ENCODE results near the gene SCP2.
A peak's percentile ranks its signal among the peaks of the same experiment; 100 is the strongest.

SCP2 gene

DNA sequence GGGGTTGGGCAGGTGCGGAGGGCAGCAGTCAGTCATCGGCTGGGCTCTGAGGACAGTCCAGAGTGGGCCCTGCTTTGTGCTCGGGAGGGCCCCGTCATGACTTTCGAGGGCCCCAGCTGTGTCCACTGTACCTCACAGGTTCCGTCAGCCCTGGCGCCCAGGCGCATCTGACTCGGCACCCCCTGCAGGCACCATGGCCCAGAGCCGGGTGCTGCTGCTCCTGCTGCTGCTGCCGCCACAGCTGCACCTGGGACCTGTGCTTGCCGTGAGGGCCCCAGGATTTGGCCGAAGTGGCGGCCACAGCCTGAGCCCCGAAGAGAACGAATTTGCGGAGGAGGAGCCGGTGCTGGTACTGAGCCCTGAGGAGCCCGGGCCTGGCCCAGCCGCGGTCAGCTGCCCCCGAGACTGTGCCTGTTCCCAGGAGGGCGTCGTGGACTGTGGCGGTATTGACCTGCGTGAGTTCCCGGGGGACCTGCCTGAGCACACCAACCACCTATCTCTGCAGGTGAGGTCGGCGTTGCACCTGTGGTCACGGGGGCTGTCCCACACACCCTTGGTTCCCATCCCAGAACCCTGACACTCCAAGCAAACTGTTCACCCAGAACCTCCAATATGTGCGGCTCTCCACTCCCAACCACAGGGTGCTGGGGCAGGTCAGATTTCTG is 142.7 kb downstream of the SCP2 start:
- peak; percentile 10 for DNase-seq

DNA sequence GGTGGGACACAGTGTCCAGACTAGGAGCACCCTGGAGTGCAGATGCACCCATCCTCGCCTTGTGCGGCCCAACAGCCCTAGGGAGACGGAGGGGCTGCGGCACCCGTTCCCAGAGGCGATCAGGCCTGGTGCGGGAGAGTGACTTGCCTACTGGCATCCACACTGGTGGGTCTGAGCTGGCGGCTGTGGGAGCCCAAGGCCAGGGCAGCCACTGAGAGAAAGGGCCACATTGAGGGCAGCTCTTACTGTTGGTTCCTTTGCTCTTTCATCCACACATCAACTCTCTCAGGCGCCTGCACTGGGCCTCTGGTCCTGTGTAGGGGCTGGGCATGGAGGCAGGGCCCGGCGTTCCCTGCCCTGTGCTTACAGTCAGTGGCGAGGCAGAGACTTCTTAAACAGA is 143.5 kb downstream of the SCP2 start:
- DNase-seq, result no peak

DNA sequence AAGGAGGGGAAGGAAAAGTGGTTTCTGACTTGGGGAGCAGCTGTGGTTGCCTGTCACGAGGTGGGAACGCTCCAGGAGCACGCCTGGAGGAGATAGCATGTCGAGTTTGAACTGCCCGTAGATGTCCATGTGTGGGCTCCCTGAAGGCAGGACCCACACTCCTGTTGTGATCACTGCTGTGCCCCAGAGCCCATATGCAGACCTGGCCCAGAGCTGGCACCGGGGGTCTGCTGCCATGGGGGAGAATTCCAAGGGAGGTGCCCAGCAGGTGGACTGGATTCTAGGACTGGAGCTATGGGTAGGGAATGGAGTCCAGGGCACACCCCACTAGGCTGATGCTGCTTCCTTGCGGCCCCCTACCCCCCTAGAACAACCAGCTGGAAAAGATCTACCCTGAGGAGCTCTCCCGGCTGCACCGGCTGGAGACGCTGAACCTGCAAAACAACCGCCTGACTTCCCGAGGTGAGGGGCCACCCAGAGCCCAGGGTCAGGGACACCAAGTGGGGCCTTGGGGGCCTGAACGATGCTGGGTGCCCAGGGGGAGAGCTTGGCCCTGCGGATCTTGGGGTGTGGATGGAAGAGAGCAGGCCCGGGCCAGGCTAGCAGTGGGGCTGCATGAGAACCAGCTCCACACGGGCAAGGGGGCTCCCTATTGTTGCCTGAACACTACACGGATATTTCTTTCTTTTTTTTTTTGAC is 144.2 kb downstream of the SCP2 start:
- DNase-seq, result peak; percentile 12

DNA sequence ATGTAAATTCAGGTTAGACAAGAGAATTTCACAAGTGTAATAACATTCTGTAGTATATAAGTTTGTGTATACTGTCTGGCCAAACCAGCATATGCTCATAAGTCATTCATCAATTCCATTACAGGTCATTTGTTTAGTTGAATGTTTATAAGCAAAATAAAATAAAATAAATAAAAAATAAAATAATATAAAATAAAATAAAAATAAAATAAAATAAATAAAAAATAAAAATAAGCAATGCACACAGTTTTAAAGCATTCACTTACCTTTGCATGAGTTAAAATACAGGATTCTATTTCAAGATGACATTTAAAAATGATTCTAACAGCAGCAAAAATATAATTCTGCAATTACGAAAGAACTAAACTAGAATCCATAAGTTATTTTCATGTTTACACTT is 144.8 kb downstream of the SCP2 start:
- DNase-seq, result no peak

DNA sequence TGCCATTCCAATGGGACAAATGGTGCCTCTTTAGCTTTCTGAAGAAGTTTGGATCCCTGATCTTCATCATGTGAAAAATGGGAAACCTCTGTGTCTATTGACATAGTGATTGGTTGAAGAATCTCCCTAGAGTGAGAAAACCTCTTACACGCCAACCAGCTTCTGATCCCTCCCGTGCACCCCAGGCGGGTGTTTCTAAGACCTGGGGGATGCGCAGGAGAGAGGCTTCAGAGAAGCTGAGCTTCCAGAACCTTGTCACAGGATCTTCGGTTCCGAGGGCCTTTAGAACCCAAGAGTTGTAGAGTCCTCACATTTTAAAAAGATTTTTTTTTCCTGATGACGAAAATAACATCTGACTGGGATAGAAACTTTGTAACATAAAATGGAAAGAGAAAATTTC is 146.2 kb downstream of the SCP2 start:
- DNase-seq, result no peak

DNA sequence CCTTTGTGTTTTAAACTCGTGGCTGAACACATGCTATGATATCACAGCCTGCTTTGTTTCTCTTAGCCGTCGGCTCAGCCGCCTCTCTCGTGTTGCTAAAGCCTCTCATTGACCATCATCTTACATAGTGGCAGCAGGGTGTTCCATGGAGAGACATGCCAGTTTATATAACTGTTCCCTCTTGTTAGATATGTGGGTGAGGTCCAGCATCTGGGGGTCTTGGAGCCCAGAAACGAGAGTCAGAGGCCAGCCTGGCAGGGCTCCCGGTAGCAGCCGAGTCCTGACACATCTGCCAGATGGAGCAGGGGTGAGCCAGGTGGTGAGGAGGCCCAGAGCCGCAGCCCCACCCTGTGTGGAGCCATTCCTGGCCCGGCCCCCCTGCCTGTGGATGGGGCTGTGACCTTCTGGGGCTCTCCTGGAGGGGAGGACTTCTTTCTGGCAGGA is 146.8 kb downstream of the SCP2 start:
- peak; percentile 2 for DNase-seq

DNA sequence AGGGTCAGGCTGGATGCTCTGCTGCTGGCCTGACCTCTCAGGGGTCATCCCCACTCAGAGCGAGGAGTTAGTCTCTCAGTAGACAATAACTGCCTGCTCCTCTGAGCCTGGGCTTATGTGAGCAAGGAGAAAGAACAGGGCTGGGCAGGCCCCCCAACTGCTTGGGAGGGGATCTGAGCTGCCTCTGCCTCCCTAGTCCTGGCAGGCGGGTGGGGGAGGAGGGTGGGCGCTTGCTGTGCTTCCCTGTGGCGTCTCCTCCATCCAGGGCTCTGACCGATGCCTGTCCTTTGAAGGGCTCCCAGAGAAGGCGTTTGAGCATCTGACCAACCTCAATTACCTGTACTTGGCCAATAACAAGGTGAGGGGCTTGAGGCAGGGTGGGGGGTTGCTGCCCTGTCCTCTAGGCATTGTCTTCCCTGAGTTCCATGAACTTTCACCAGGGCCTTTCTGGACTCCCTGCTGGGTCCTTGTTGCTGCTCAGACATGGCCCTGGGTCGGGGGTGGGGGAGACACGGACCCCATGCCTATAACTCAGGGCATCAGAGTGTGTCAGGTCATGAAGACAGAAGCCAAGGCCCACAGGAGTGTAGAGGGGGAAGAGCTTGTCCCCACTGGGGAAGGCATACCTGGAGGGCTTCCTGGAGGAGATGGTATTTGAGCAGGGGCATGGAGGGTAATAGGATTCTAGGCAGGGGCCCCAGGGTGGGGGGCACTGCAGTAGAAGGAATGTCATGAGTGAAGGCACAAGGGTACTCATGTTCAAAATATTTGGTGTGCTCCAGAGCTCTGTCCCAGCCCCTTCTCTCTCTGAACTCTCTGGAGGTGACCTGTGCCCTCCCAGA is 147.5 kb downstream of the SCP2 start:
- DNase-seq, result peak; percentile 8

DNA sequence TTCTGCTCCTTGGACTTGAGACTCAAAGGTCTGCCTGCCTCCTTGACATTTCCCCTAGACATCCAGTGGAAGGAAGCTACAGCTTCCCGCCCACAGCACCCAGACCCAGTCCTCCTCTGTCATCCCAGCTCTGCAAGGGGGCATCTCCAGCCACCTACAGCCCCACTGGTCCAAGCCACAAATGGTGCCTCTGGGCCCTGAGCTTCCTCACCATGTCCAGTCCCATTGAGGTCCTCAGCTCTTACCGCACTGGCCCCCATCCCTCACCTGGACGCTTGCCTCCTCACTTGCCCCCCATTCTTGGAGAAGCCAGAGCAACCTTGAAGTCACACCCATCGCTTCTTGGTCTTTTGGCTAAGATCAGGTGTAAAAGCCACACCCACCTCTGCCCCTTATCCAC is 148.1 kb downstream of the SCP2 start:
- DNase-seq, result peak; percentile 4

DNA sequence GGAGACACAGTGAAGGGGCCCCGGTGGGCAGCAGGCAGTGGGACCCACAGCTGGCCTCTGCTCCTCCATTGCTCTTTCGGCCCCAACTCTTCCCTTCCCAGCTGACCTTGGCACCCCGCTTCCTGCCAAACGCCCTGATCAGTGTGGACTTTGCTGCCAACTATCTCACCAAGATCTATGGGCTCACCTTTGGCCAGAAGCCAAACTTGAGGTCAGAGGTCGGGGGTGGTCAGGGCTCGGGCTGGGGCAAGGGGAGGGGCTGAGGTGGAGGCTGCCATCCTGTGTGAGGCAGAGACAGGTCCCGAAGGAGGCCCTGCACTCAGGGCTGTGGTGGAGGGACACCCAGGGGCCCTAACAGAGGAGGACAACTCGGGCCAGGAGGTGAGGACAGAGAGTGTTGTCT is 148.7 kb downstream of the SCP2 start:
- no peak for DNase-seq

DNA sequence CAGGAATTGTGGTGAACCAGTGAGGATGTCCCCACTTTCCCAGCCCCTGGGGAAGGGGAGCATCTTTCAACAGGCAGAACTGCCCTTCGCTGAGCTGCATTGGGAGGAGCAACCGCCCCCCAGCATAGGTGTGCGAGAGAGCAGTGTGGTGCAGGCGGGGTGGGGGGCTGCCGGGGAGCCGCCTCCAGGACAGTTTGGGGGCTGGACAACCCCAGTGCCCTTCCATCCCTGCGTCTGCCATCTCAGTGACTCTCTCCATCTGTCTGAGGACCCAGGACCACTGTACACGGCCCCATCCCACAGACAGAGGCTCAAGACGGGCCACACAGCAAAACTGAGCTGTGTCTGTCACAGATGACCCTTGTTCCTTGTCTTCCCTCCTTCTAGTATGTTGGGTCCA is 149.1 kb downstream of the SCP2 start:
- no peak for DNase-seq

DNA sequence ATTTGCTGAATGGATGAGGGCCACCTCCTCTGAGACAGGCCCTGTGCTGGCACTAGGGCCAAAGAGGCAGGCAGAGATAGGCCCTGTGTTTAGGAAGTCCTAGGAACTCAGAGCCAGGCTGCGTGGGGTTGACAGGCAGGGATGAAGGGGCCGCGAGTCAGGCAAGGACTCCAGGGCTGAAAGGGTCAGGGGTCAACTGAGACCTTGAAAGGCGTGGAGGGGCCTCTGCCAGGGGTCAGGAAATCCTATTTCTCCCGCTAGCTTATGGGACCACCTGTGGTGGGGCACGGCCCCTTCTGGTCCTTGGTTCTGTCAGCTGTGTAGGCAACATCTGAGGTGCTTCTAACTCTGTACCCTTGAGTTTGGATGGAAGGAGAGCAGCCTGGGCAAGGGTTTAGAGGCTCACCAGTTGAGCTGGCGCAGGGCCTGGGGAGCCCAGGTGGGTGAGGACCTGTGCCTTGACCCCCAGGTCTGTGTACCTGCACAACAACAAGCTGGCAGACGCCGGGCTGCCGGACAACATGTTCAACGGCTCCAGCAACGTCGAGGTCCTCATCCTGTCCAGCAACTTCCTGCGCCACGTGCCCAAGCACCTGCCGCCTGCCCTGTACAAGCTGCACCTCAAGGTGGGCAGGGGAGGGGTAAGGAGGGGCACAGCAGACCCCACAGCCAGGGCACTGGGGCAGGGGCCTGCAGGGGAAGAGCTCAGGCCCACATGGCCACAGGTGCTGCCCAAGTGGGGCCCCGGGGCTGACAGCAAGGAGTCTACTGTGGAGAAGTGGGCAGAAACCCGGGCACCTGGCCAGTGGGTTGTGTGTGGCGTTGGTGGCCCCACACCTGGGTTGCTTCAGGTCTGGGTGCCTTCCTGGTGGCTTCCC is 149.9 kb downstream of the SCP2 start:
- DNase-seq, result no peak

DNA sequence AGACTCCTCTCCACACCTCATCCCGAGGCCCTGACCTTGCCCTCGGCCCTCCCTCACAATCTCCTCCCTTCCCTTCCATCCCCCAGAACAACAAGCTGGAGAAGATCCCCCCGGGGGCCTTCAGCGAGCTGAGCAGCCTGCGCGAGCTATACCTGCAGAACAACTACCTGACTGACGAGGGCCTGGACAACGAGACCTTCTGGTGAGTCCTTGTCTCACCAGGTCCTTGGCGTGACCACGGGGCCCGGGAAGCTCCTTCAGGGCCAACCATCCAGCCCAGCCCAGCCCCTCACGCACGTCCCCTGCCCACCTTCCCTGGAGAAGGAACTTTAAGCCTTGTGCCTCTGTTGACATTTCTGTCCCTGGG is 150.5 kb downstream of the SCP2 start:
- no peak for DNase-seq

DNA sequence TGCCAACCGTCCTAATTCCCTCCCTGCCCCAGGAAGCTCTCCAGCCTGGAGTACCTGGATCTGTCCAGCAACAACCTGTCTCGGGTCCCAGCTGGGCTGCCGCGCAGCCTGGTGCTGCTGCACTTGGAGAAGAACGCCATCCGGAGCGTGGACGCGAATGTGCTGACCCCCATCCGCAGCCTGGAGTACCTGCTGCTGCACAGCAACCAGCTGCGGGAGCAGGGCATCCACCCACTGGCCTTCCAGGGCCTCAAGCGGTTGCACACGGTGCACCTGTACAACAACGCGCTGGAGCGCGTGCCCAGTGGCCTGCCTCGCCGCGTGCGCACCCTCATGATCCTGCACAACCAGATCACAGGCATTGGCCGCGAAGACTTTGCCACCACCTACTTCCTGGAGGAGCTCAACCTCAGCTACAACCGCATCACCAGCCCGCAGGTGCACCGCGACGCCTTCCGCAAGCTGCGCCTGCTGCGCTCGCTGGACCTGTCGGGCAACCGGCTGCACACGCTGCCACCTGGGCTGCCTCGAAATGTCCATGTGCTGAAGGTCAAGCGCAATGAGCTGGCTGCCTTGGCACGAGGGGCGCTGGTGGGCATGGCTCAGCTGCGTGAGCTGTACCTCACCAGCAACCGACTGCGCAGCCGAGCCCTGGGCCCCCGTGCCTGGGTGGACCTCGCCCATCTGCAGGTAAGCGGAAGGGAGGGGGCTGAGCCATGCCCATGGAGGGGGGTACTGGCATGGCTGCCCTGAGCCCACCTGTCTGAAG is 151.4 kb downstream of the SCP2 start:
- DNase-seq, result no peak

DNA sequence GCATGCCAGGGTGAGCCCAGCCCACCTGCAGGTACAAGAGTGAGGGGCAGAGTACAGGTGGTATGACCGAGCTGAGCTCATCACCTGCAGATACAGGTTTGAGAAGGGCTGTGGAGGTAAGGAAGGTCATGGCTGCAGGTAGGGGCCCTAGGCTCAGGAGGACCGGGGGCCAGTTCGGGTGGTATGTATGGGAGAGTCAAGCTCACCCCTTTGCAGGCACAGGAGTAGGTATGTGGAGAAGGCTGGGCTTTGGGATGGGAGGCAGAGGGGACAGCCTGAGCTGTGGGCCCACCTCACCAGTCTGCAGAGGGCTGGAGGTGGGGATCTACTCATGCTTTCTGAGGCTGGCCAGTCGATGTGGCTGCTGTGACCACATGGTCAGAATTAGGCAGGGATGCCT is 152.2 kb downstream of the SCP2 start:
- no peak for DNase-seq

DNA sequence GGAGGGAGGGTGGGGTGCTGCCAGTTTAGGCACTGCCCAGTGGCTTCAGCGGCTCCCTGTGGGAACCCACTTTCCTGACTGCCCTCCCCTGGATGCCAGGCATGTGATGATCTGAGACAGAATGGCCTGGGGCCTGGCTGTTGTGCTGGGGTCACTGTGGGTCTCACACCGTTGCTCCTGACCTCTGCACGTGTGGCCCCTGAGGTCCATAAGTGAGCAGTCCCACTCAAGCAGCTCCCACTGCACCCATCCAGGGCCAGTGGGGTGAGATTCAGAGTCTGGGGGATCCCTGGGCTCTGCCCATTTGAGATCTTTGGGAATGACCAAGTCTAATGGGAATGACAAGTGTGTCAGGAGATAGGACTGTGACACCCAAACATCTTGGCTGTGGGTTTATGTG is 153.0 kb downstream of the SCP2 start:
- DNase-seq, result no peak

DNA sequence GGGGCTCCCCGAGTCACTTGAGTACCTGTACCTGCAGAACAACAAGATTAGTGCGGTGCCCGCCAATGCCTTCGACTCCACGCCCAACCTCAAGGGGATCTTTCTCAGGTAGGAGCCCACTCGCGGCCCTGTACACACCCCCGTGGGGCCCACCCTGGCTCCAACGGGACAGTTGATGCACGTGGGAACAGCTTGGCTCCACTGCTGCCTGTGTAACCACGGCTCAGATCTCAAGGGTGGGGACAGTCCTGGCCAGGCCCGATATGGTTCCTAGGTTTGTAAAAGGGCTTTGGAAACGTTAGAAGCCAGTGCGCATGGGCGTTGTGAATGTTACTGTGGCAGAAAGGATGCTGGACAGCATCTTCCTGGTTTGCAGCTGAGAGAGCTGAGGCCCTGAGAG is 153.7 kb downstream of the SCP2 start:
- no peak for DNase-seq

DNA sequence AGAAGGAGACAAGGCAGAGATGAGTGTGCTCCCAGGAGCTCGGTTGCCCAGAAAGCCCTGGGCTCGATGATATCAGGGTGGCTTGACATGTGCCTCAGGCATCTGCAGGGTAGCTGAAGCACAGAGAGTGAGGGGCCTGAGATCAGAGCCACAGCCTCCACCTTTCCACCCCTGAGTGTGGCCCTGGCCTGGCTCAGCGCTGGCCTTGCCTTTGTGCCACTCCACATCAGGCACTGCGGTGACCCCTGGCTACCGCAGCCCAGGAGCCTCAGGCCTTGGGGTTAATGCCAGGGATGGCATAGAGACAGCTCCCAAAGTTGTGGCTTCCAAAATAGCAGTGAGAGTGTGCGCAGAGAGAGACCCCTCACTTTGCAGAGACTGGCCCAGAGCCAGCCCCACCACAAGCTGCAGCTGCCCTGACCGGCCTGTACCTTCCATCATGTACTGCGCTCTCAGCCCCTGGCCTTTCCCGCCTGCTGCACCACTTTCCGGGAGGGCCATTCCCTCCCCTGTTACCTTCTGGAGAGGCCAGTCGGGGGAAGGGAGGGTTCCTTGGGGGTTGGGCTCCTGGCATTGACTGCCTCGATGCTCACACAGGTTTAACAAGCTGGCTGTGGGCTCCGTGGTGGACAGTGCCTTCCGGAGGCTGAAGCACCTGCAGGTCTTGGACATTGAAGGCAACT is 154.4 kb downstream of the SCP2 start:
- DNase-seq, result no peak

DNA sequence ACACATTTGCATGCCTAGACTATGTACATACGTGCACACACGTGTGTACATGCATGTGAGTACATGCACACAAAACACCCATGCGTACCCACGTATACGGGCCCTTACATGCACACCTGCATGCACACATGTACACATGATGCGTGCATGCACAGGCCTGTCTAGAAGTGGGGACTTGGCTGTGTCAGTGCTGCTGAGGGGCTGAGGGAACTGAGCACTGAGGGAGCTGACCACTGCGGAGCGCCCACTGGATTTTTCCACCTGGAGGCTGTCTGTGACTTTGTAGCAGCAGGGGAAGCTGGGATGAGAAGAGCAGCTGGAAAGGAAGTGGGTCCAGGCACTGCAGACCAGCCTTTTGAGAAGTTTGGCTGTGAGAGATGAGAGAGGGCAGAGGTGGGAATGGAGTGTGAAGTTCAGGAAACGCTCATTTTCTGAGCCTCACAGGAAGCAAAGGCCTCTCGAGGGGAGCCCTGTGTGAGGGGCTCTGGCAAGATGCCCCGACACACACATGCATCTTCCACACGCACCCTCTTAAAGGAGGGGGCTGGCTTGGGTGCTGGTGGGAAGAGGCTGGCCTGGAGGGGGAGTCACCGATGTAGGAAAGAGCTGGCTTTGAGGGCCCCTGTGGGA is 155.9 kb downstream of the SCP2 start:
- DNase-seq, result no peak

DNA sequence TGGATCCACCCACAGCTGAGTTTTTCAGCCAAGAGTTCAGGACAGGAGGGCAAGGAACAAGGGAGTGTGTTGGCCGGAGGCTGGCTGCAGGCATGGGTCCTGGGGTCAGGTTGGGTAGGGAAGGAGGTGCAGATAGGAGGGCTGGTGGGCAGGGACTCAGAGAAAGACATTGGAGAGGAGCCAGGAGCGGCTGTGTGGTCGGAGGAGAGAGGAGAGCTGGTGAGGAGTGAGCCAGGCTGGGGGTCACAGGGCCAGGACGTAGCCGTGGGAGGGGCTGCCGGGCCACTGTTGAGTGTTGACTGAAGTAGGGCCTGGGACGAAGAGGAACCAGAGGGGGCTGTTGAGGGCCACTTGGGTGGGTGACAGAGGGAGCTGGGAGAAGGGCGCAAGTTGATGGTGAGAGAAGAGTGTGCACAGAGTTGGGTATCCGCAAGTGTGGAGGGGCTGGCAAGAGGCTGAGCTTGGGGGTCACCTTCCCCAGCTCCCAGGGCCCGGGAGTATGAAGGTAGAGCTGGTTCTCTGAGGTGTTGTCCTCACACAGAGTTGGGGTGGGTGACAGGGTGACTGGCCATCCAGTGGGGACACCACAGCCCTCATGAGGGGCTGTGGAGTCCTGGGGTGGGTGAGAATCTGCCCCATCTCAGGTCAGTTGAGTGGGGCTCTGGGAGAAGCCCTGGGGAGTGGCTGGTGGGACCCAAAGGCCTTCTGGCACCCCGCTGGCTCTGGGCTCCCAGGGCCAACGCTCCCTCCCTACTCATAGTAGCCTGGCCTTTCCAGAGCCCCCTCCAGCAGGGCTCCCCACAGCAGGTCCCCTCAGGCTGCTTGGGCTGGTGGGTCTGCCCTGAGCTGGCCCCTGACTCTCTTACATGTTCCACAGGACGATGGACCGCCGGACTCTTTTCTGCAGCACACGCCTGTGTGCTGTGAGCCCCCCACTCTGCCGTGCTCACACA is 156.8 kb downstream of the SCP2 start:
- DNase-seq, result no peak

DNA sequence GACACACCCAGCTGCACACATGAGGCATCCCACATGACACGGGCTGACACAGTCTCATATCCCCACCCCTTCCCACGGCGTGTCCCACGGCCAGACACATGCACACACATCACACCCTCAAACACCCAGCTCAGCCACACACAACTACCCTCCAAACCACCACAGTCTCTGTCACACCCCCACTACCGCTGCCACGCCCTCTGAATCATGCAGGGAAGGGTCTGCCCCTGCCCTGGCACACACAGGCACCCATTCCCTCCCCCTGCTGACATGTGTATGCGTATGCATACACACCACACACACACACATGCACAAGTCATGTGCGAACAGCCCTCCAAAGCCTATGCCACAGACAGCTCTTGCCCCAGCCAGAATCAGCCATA is 157.5 kb downstream of the SCP2 start:
- DNase-seq, result no peak
